Umbilical cord (tissue), 2 donors: ENCODE results near the gene RTN4RL2. TPM values are rescaled to one million over a fixed set of nuclear protein-coding genes. Genes with fewer than 3 reads are reported as not detected.

Source experiments
- DNase-seq: peaks from one replicate; pipeline ENCODE4 v3.0.0-alpha.2; 2015; ENCODE audit warnings: low spot score
- total RNA-seq: library from RNA; depleted of rRNA; stranded (reverse); fragments of >200 nt; gene quantifications from one replicate; pipeline ENCODE4 v1.2.3, GENCODE V29; 2014; ENCODE audit warnings: low replicate concordance; ENCODE audit not compliant: insufficient read depth

Gene RTN4RL2
- total RNA-seq, 1 donor from 2014 or later, result not detected

GRCh38 chr11:57462597-57462996 is 2.3 kb downstream of the RTN4RL2 start:
- no peak for DNase-seq

- no peak for DNase-seq
Measured at GRCh38 chr11:57463671-57464538, 3.6 kb downstream of the RTN4RL2 start.

GRCh38 chr11:57464539-57465181 is 4.3 kb downstream of the RTN4RL2 start:
- DNase-seq, result no peak

- no peak for DNase-seq
Measured at GRCh38 chr11:57466680-57467079, 6.4 kb downstream of the RTN4RL2 start.

- no peak for DNase-seq
Measured at GRCh38 chr11:57467508-57468157, 7.3 kb downstream of the RTN4RL2 start.

- DNase-seq, result no peak
Measured at GRCh38 chr11:57468276-57468675, 7.9 kb downstream of the RTN4RL2 start.

- no peak for DNase-seq
Measured at GRCh38 chr11:57469268-57469667, 8.9 kb downstream of the RTN4RL2 start.

GRCh38 chr11:57471496-57471895 is 11.2 kb downstream of the RTN4RL2 start:
- DNase-seq, result no peak

GRCh38 chr11:57473285-57473841 is 13.0 kb downstream of the RTN4RL2 start:
- DNase-seq, result no peak

GRCh38 chr11:57474017-57474802 is 13.9 kb downstream of the RTN4RL2 start:
- no peak for DNase-seq

GRCh38 chr11:57474803-57475115 is 14.4 kb downstream of the RTN4RL2 start:
- no peak for DNase-seq

- no peak for DNase-seq
Measured at GRCh38 chr11:57475191-57475590, 14.9 kb downstream of the RTN4RL2 start.

- no peak for DNase-seq
Measured at GRCh38 chr11:57475671-57476046, 15.3 kb downstream of the RTN4RL2 start.

GRCh38 chr11:57476047-57476756 is 15.9 kb downstream of the RTN4RL2 start:
- no peak for DNase-seq

GRCh38 chr11:57476757-57477506 is 16.6 kb downstream of the RTN4RL2 start:
- no peak for DNase-seq

- DNase-seq, result no peak
Measured at GRCh38 chr11:57477507-57478189, 17.3 kb downstream of the RTN4RL2 start.

- no peak for DNase-seq
Measured at GRCh38 chr11:57479021-57479663, 18.8 kb downstream of the RTN4RL2 start.

- no peak for DNase-seq
Measured at GRCh38 chr11:57479911-57480310, 19.6 kb downstream of the RTN4RL2 start.
